Vagina (tissue), 2 donors: ENCODE results near the gene KIAA1210. TPM values are rescaled to one million over a fixed set of nuclear protein-coding genes. Genes with fewer than 3 reads are reported as not detected.

ENCODE experiments used
- DNase-seq, 2 donors: peaks; one replicate each; pipeline ENCODE4 v3.0.0-alpha.2; 2017; ENCODE audit errors: extremely low spot score in 2 of 2
- H3K27ac ChIP-seq: fragments of 200-600 bp; sonication (generic); one replicate; pipeline ENCODE4 v1.5.1; 2019
- H3K27me3 ChIP-seq: fragments of 200-600 bp; sonication (generic); one replicate; pipeline ENCODE4 v1.5.1; 2019
- H3K36me3 ChIP-seq, 2 donors: fragments of 200-600 bp; sonication (generic); one replicate each; pipeline ENCODE4 v1.5.1; 2017 to 2019
- H3K4me1 ChIP-seq: fragments of 200-600 bp; sonication (generic); one replicate; pipeline ENCODE4 v1.5.1; 2019
- H3K4me3 ChIP-seq, 2 donors: fragments of 200-600 bp; sonication (generic); 1 replicate in 1 of 2; 2 replicates in 1 of 2; pipeline ENCODE4 v1.5.1; 2016 to 2019
- H3K9me3 ChIP-seq: fragments of 200-600 bp; sonication (generic); one replicate; pipeline ENCODE4 v1.5.1; 2019
- CTCF ChIP-seq, 3 experiments: fragments of 450-650 bp in 2 of 3; fragments of 200-600 bp in 1 of 3; sonication (generic) in 1 of 3; IDR thresholded peaks; one replicate each; pipeline ENCODE4 v1.5.1; 2017 to 2019; ENCODE audit warnings: antibody characterized with exemption in 3 of 3, mild to moderate bottlenecking in 2 of 3, moderate library complexity in 2 of 3
- POLR2A ChIP-seq, 2 donors: fragments of 450-650 bp; IDR thresholded peaks; one replicate each; pipeline ENCODE4 v1.6.1; 2017; ENCODE audit warnings: antibody characterized with exemption in 2 of 2, mild to moderate bottlenecking in 2 of 2, moderate library complexity in 2 of 2
- POLR2AphosphoS5 ChIP-seq, 2 donors: sonication (generic); formaldehyde crosslinking; IDR thresholded peaks; one replicate each; pipeline ENCODE4 v1.9.0; 2017; ENCODE audit warnings: antibody characterized with exemption in 2 of 2, mild to moderate bottlenecking in 2 of 2, low read depth in 1 of 2; ENCODE audit not compliant: insufficient read depth in 1 of 2
- intact Hi-C: fragments of 100-400 bp; cut with DNase I; formaldehyde crosslinking; loops from one replicate; pipeline ENCODE4 v1.15.1; 2023
- total RNA-seq: library from RNA; depleted of rRNA; stranded (reverse); fragments of >200 nt; gene quantifications from one replicate; pipeline ENCODE4 v1.2.3, GENCODE V29; 2016

The KIAA1210 gene
- not detected for total RNA-seq

GRCh38 chrX:119127650-119128049 is at the start of gene KIAA1210:
Gene KIAA1210 (minus strand): TSS chrX:119127812. CDS start chrX:119123642, 4,170 bp downstream.
- DNase-seq = no peak
- no peaks in the 10 kb centered on the region for H3K4me1 ChIP-seq
- H3K27me3 ChIP-seq = no peaks in the 10 kb centered on the region
- H3K9me3 ChIP-seq = no peaks in the 10 kb centered on the region
- intact Hi-C loops = no loop called here
- no peak for TF ChIP-seq POLR2AphosphoS5 (IDR thresholded peaks at IDR 0.05; ENCODE audit: insufficient read depth in 1 of 2, low read depth in 1 of 2)
- no peak for TF ChIP-seq CTCF (IDR thresholded peaks at IDR 0.05)
- no peak for TF ChIP-seq POLR2A (IDR thresholded peaks at IDR 0.05)
- H3K4me3 ChIP-seq = no peak within 1 kb of the TSS
- no peaks in the 10 kb centered on the region for H3K36me3 ChIP-seq
- no peak within 1 kb of the TSS for H3K27ac ChIP-seq

GRCh38 chrX:119177278-119177677 is 49.7 kb upstream of the KIAA1210 start:
- Histone ChIP-seq H3K27me3 (no peaks in the 10 kb centered on the region), H3K27ac (no peak overlapping the region), H3K9me3 (no peaks in the 10 kb centered on the region)

GRCh38 chrX:119174900-119175299 is 47.3 kb upstream of the KIAA1210 start:
- DNase-seq = no peak
- intact Hi-C loops = no loop called here
- no peaks in the 10 kb centered on the region for H3K36me3 ChIP-seq
- H3K4me3 ChIP-seq = no peak overlapping the region
- H3K27me3 ChIP-seq = no peaks in the 10 kb centered on the region
- H3K4me1 ChIP-seq = no peaks in the 10 kb centered on the region
- no peaks in the 10 kb centered on the region for H3K9me3 ChIP-seq
- H3K27ac ChIP-seq = no peak overlapping the region
- TF ChIP-seq POLR2AphosphoS5 (IDR thresholded peaks at IDR 0.05; ENCODE audit: insufficient read depth in 1 of 2, low read depth in 1 of 2) (no peak), POLR2A (IDR thresholded peaks at IDR 0.05) (no peak), CTCF (IDR thresholded peaks at IDR 0.05) (no peak)

More at GRCh38 chrX:119177278-119177677, 49.7 kb upstream of the KIAA1210 start:
- H3K4me3 ChIP-seq = no peak overlapping the region
- intact Hi-C loops = no loop called here
- TF ChIP-seq CTCF (IDR thresholded peaks at IDR 0.05) (no peak), POLR2AphosphoS5 (IDR thresholded peaks at IDR 0.05; ENCODE audit: insufficient read depth in 1 of 2, low read depth in 1 of 2) (no peak), POLR2A (IDR thresholded peaks at IDR 0.05) (no peak)
- no peaks in the 10 kb centered on the region for H3K36me3 ChIP-seq
- no peaks in the 10 kb centered on the region for H3K4me1 ChIP-seq
- no peak for DNase-seq

GRCh38 chrX:119168104-119168503 is 40.5 kb upstream of the KIAA1210 start:
- H3K9me3 ChIP-seq = no peaks in the 10 kb centered on the region
- intact Hi-C loops = no loop called here
- H3K27ac ChIP-seq = no peak overlapping the region
- H3K4me1 ChIP-seq = no peaks in the 10 kb centered on the region
- no peaks in the 10 kb centered on the region for H3K27me3 ChIP-seq
- H3K4me3 ChIP-seq = no peak overlapping the region
- H3K36me3 ChIP-seq = no peaks in the 10 kb centered on the region
- TF ChIP-seq CTCF (IDR thresholded peaks at IDR 0.05) = no peak
- no peak for TF ChIP-seq POLR2A (IDR thresholded peaks at IDR 0.05)
- no peak for TF ChIP-seq POLR2AphosphoS5 (IDR thresholded peaks at IDR 0.05; ENCODE audit: insufficient read depth in 1 of 2, low read depth in 1 of 2)
- DNase-seq = no peak

- Histone ChIP-seq H3K9me3 (no peaks in the 10 kb centered on the region), H3K27ac (no peak overlapping the region), H3K4me3 (no peak overlapping the region), H3K4me1 (no peaks in the 10 kb centered on the region), H3K27me3 (no peaks in the 10 kb centered on the region), H3K36me3 (no peaks in the 10 kb centered on the region)
- no peak for DNase-seq
- intact Hi-C loops = no loop called here
- no peak for TF ChIP-seq POLR2AphosphoS5 (IDR thresholded peaks at IDR 0.05; ENCODE audit: insufficient read depth in 1 of 2, low read depth in 1 of 2)
- TF ChIP-seq CTCF (IDR thresholded peaks at IDR 0.05) = no peak
- TF ChIP-seq POLR2A (IDR thresholded peaks at IDR 0.05) = no peak
Measured at GRCh38 chrX:119158226-119158625, 30.6 kb upstream of the KIAA1210 start.
